Fibroblast of lung (primary cell): Measurements from ENCODE around the gene IL4. TPM values are rescaled to one million over a fixed set of nuclear protein-coding genes. Genes with fewer than 3 reads are reported as not detected.

Source experiments
- DNase-seq, 2 donors: peaks; one replicate each; pipeline versions ENCODE4 v3.0.0 to v3.0.0-alpha.2; 2010; ENCODE audit warnings: low read depth in 2 of 2
- H2AFZ ChIP-seq: 2 replicates; pipeline ENCODE4 v1.5.1; 2012; ENCODE audit warnings: low read length, control low read depth, inconsistent platforms
- H3K27ac ChIP-seq: 2 replicates; pipeline ENCODE4 v1.5.1; 2011; ENCODE audit warnings: low read length, control low read depth; ENCODE audit not compliant: insufficient read depth
- H3K27me3 ChIP-seq: 2 replicates; pipeline ENCODE4 v1.5.1; 2011; ENCODE audit warnings: mild to moderate bottlenecking, low read length; ENCODE audit not compliant: control insufficient read depth, insufficient read depth
- H3K36me3 ChIP-seq: 2 replicates; pipeline ENCODE4 v1.5.1; 2011; ENCODE audit warnings: low read length; ENCODE audit not compliant: control insufficient read depth, insufficient read depth
- H3K4me1 ChIP-seq: 2 replicates; pipeline ENCODE4 v1.5.1; 2011; ENCODE audit warnings: low read length; ENCODE audit not compliant: control insufficient read depth, insufficient read depth; ENCODE audit errors: extremely low read depth
- H3K4me2 ChIP-seq: 2 replicates; pipeline ENCODE4 v1.5.1; 2011; ENCODE audit warnings: low read length, control low read depth; ENCODE audit not compliant: insufficient read depth; ENCODE audit errors: extremely low read depth
- H3K4me3 ChIP-seq, 4 experiments: fragments of 200-600 bp in 1 of 4; sonication (generic) in 1 of 4; replicated peaks in 1 of 4; 2 replicates each; pipeline ENCODE4 v1.5.1; 2011 to 2016; ENCODE audit warnings: low read length in 4 of 4, low read depth in 3 of 4, mild to moderate bottlenecking in 3 of 4, control low read depth in 2 of 4, inconsistent platforms in 1 of 4, mixed read lengths in 1 of 4; ENCODE audit not compliant: insufficient read depth in 1 of 4; ENCODE audit errors: control extremely low read depth in 1 of 4
- H3K79me2 ChIP-seq: 2 replicates; pipeline ENCODE4 v1.5.1; 2012; ENCODE audit warnings: mild to moderate bottlenecking, low read length, inconsistent platforms; ENCODE audit not compliant: control insufficient read depth, insufficient read depth
- H3K9ac ChIP-seq: 2 replicates; pipeline ENCODE4 v1.5.1; 2011; ENCODE audit warnings: mild to moderate bottlenecking, low read length, control low read depth; ENCODE audit not compliant: insufficient read depth
- H3K9me3 ChIP-seq: 2 replicates; pipeline ENCODE4 v1.5.1; 2012; ENCODE audit warnings: low read depth, low read length; ENCODE audit not compliant: control insufficient read depth, insufficient read depth
- H4K20me1 ChIP-seq: 2 replicates; pipeline ENCODE4 v1.5.1; 2011; ENCODE audit warnings: low read length; ENCODE audit not compliant: control insufficient read depth, insufficient read depth; ENCODE audit errors: extremely low read depth
- EZH2 ChIP-seq: IDR thresholded peaks from 2 replicates; pipeline ENCODE4 v1.5.1; 2012; ENCODE audit warnings: low read length, control low read depth, mild to moderate bottlenecking; ENCODE audit errors: missing control alignments
- polyA plus RNA-seq, 2 donors: library from polyadenylated mRNA; depleted of rRNA in 1 of 2; stranded (reverse) in 1 of 2; unstranded in 1 of 2; fragments of >200 nt; gene quantifications; 2 replicates each; pipeline ENCODE4 v1.2.1, GENCODE V29; 2011 to 2012; ENCODE audit warnings: missing spikeins in 1 of 2
- total RNA-seq: library from RNA; depleted of rRNA; stranded (reverse); fragments of >200 nt; gene quantifications from 2 replicates; pipeline ENCODE4 v1.2.1, GENCODE V29; 2014
- TF ChIP-seq, protein P1 (sequence below), 2 donors: IDR thresholded peaks in 1 of 2; conservative IDR thresholded peaks in 1 of 2; 1 replicate in 1 of 2; 2 replicates in 1 of 2; pipeline ENCODE4 v1.5.1; 2011 to 2012; ENCODE audit warnings: low read length in 2 of 2, control low read depth in 1 of 2, inconsistent platforms in 1 of 2, low read depth in 1 of 2, mild to moderate bottlenecking in 1 of 2

Gene IL4
- total and polyA plus RNA-seq, 2 donors (not counting 1 experiment from before 2014, with no cell fraction given): not detected

DNA sequence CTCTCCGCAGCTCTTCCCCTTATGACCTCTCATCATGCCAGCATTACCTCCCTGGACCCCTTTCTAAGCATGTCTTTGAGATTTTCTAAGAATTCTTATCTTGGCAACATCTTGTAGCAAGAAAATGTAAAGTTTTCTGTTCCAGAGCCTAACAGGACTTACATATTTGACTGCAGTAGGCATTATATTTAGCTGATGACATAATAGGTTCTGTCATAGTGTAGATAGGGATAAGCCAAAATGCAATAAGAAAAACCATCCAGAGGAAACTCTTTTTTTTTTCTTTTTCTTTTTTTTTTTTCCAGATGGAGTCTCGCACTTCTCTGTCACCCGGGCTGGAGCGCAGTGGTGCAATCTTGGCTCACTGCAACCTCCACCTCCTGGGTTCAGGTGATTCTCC is 36.5 kb upstream of the IL4 start:
- no peak for DNase-seq
- TF ChIP-seq, protein P1, sequence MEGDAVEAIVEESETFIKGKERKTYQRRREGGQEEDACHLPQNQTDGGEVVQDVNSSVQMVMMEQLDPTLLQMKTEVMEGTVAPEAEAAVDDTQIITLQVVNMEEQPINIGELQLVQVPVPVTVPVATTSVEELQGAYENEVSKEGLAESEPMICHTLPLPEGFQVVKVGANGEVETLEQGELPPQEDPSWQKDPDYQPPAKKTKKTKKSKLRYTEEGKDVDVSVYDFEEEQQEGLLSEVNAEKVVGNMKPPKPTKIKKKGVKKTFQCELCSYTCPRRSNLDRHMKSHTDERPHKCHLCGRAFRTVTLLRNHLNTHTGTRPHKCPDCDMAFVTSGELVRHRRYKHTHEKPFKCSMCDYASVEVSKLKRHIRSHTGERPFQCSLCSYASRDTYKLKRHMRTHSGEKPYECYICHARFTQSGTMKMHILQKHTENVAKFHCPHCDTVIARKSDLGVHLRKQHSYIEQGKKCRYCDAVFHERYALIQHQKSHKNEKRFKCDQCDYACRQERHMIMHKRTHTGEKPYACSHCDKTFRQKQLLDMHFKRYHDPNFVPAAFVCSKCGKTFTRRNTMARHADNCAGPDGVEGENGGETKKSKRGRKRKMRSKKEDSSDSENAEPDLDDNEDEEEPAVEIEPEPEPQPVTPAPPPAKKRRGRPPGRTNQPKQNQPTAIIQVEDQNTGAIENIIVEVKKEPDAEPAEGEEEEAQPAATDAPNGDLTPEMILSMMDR (conservative IDR thresholded peaks at IDR 0.05 in 1 of 2, IDR thresholded peaks at IDR 0.05 in 1 of 2; ENCODE audit: low read depth in 1 of 2, low read length in 2 of 2): no peak
- no peak for TF ChIP-seq EZH2
- no peak overlapping the region for H3K4me3 ChIP-seq
- H3K4me1 ChIP-seq: no peaks in the 10 kb centered on the region
- no peaks in the 10 kb centered on the region for H3K9me3 ChIP-seq
- H3K27ac ChIP-seq: no peak overlapping the region
- H3K27me3 ChIP-seq: no peaks in the 10 kb centered on the region
- H3K79me2 ChIP-seq: no peaks in the 10 kb centered on the region
- H3K4me2 ChIP-seq: no peak overlapping the region
- peaks cover 6% of the 10 kb centered on the region for H3K36me3 ChIP-seq
- no peak overlapping the region for H3K9ac ChIP-seq
- no peaks in the 10 kb centered on the region for H4K20me1 ChIP-seq
- H2AFZ ChIP-seq: no peak overlapping the region

DNA sequence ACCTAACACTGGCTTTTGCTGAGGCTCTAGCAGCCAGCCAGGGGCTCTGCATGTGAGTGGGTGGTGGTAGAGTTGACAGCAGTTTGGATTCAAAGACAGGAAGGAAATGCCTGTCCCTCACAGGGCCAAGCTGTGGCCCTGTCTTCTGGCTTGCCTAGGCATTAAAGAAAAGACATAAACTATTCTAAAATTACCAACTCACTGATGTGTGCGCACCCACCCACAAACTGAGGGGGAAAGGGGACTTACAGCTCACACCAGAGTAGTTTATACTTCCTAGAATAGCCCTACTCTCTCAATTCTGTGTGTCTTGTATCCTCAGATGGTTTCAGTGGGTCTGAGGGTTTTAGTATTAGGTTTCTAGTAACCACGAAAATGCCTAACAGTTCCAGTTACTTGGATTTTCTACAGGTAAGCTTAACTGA is 34.1 kb upstream of the IL4 start:
- H3K79me2 ChIP-seq: no peaks in the 10 kb centered on the region
- H3K27ac ChIP-seq: no peak overlapping the region
- H3K9ac ChIP-seq: no peak overlapping the region
- no peaks in the 10 kb centered on the region for H3K9me3 ChIP-seq
- peaks cover 6% of the 10 kb centered on the region for H3K36me3 ChIP-seq
- H3K27me3 ChIP-seq: no peaks in the 10 kb centered on the region
- H3K4me3 ChIP-seq: no peak overlapping the region
- H2AFZ ChIP-seq: no peak overlapping the region
- H3K4me1 ChIP-seq: no peaks in the 10 kb centered on the region
- no peak overlapping the region for H3K4me2 ChIP-seq
- TF ChIP-seq, protein P1 (conservative IDR thresholded peaks at IDR 0.05 in 1 of 2, IDR thresholded peaks at IDR 0.05 in 1 of 2; ENCODE audit: low read depth in 1 of 2, low read length in 2 of 2): no peak
- no peak for TF ChIP-seq EZH2
- DNase-seq: no peak
- no peaks in the 10 kb centered on the region for H4K20me1 ChIP-seq

DNA sequence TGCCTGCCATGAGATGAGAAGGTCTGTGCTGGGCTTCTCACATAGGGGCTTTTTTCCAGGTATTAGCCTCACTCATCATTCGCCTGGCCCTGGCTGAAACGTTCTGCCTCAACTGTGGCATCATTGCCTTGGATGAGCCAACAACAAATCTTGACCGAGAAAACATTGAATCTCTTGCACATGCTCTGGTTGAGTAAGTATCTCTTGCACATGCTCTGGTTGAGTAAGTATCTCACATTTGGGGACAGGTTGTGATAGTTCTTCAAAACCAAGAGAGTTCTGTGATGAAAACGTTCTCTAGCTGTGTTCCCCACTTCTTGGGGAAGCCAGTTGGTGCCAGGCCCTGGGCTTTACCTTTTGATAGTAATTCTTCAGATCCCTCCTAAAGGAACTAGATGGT is 33.2 kb upstream of the IL4 start:
- DNase-seq: no peak
- Histone ChIP-seq H4K20me1 (no peaks in the 10 kb centered on the region), H3K4me3 (no peak overlapping the region), H3K27me3 (no peaks in the 10 kb centered on the region), H3K36me3 (peaks cover 5% of the 10 kb centered on the region), H3K4me2 (no peak overlapping the region), H3K9me3 (no peaks in the 10 kb centered on the region), H2AFZ (no peak overlapping the region), H3K4me1 (no peaks in the 10 kb centered on the region), H3K27ac (no peak overlapping the region), H3K79me2 (no peaks in the 10 kb centered on the region), H3K9ac (no peak overlapping the region)
- TF ChIP-seq, protein P1 (conservative IDR thresholded peaks at IDR 0.05 in 1 of 2, IDR thresholded peaks at IDR 0.05 in 1 of 2; ENCODE audit: low read depth in 1 of 2, low read length in 2 of 2): no peak
- no peak for TF ChIP-seq EZH2
